NCI-H460 (cell line): Measurements from ENCODE around the gene PTPRG. TPM values are rescaled to one million over a fixed set of nuclear protein-coding genes. Genes with fewer than 3 reads are reported as not detected.

Source experiments
- DNase-seq: peaks from one replicate; pipeline ENCODE4 v3.0.0-alpha.2; 2016; ENCODE audit warnings: low read depth; ENCODE audit errors: extremely low read depth
- total RNA-seq: library from RNA; depleted of rRNA; stranded (reverse); fragments of >200 nt; shearing (Covaris generic); gene quantifications from 2 replicates; pipeline ENCODE4 v1.2.3, GENCODE V29; 2014

The PTPRG gene
- total RNA-seq, 1 experiment from 2014 or later: 24.9 TPM

- no peak for DNase-seq
Observed at GRCh38 chr3:61847784-61848462, 286.6 kb downstream of the PTPRG start.

- DNase-seq: no peak
Observed at GRCh38 chr3:61848885-61849284, 287.5 kb downstream of the PTPRG start.

GRCh38 chr3:61853912-61854311, 292.5 kb downstream of the PTPRG start:
- DNase-seq: no peak

- no peak for DNase-seq
Observed at GRCh38 chr3:61855211-61855610, 293.8 kb downstream of the PTPRG start.

GRCh38 chr3:61857297-61857696, 295.9 kb downstream of the PTPRG start:
- no peak for DNase-seq

- DNase-seq: no peak
Observed at GRCh38 chr3:61858054-61858453, 296.7 kb downstream of the PTPRG start.

GRCh38 chr3:61861410-61861809, 300.0 kb downstream of the PTPRG start:
- DNase-seq: no peak

GRCh38 chr3:61862614-61863289, 301.4 kb downstream of the PTPRG start:
- no peak for DNase-seq

GRCh38 chr3:61863579-61863978, 302.2 kb downstream of the PTPRG start:
- DNase-seq: no peak

GRCh38 chr3:61864886-61865285, 303.5 kb downstream of the PTPRG start:
- DNase-seq: no peak

- DNase-seq: no peak
Observed at GRCh38 chr3:61865466-61866152, 304.2 kb downstream of the PTPRG start.

- DNase-seq: no peak
Observed at GRCh38 chr3:61866153-61866542, 304.8 kb downstream of the PTPRG start.

- DNase-seq: no peak
Observed at GRCh38 chr3:61866961-61867461, 305.6 kb downstream of the PTPRG start.

- no peak for DNase-seq
Observed at GRCh38 chr3:61868499-61868898, 307.1 kb downstream of the PTPRG start.

- no peak for DNase-seq
Observed at GRCh38 chr3:61869371-61869770, 308.0 kb downstream of the PTPRG start.

- DNase-seq: no peak
Observed at GRCh38 chr3:61871644-61872043, 310.3 kb downstream of the PTPRG start.

- no peak for DNase-seq
Observed at GRCh38 chr3:61872077-61872706, 310.8 kb downstream of the PTPRG start.

GRCh38 chr3:61875046-61875844, 313.9 kb downstream of the PTPRG start:
- DNase-seq: no peak

GRCh38 chr3:61875976-61876671, 314.8 kb downstream of the PTPRG start:
- no peak for DNase-seq

- DNase-seq: no peak
Observed at GRCh38 chr3:61876797-61877196, 315.4 kb downstream of the PTPRG start.
